Panc1 (cell line): ENCODE results near the gene GOLGA8B. TPM values are rescaled to one million over a fixed set of nuclear protein-coding genes. Genes with fewer than 3 reads are reported as not detected.
"Not testable (repeated sequence)": the region's sequence is repeated elsewhere in the genome, so short reads cannot be mapped to it uniquely, and the experiment has no call there.

Experiments used
- ATAC-seq: fragments of 200-7000 bp; cut with Tn5 transposase; 2 replicates; pipeline ENCODE4 v1.9.1; 2020; ENCODE audit warnings: mild to moderate bottlenecking, moderate library complexity
- BruUV-seq: library from RNA; stranded (reverse); fragments of 400-500 nt; replicated peaks from 2 replicates; lab custom pipeline; 2021; lab: Mats Ljungman, UMichigan
- CTCF ChIA-PET: fragments of 300-600 bp; sonication (Branson Sonifier 250); formaldehyde crosslinking; loops from one replicate; lab custom pipeline; 2022; ENCODE audit warnings: antibody characterized with exemption; lab: Charles Lee
- POLR2A ChIA-PET: fragments of 300-600 bp; sonication (Branson Sonifier 250); formaldehyde crosslinking; loops from one replicate; lab custom pipeline; 2022; ENCODE audit warnings: antibody characterized with exemption; lab: Charles Lee
- DNase-seq: peaks from one replicate; pipeline ENCODE4 v3.0.0-alpha.2; 2010; ENCODE audit warnings: low read depth, low spot score
- H3K27ac ChIP-seq: 2 replicates; pipeline ENCODE4 v1.5.1; 2011; ENCODE audit warnings: mild to moderate bottlenecking, low read length, inconsistent platforms
- H3K27me3 ChIP-seq: fragments of 200-500 bp; sonication (Bioruptor generic); 2 replicates; pipeline ENCODE4 v1.6.0; 2014; ENCODE audit warnings: low read length, inconsistent platforms; ENCODE audit not compliant: control insufficient read depth, insufficient read depth
- H3K36me3 ChIP-seq: fragments of 200-500 bp; sonication (Bioruptor generic); 2 replicates; pipeline ENCODE4 v1.5.1; 2014; ENCODE audit warnings: inconsistent platforms, mild to moderate bottlenecking, low read length, moderate library complexity; ENCODE audit not compliant: control insufficient read depth, insufficient read depth
- H3K4me1 ChIP-seq: 2 replicates; pipeline ENCODE4 v1.5.1; 2011; ENCODE audit warnings: inconsistent platforms, mild to moderate bottlenecking, low read length, moderate library complexity; ENCODE audit not compliant: control insufficient read depth, insufficient read depth
- H3K4me3 ChIP-seq, 2 experiments: 2 replicates each; pipeline ENCODE4 v1.5.1; 2011 to 2012; ENCODE audit warnings: low read depth in 2 of 2, low read length in 2 of 2, mild to moderate bottlenecking in 2 of 2, inconsistent platforms in 1 of 2, moderate library complexity in 1 of 2
- H3K9me3 ChIP-seq: fragments of 200-500 bp; sonication (Bioruptor generic); 2 replicates; pipeline ENCODE4 v1.5.1; 2014; ENCODE audit warnings: low read depth, mild to moderate bottlenecking, inconsistent platforms, low read length, moderate library complexity; ENCODE audit not compliant: control insufficient read depth, insufficient read depth
- CTCF ChIP-seq: fragments of 450-650 bp; IDR thresholded peaks from 2 replicates; pipeline ENCODE4 v1.5.1; 2017; ENCODE audit warnings: mild to moderate bottlenecking
- POLR2AphosphoS5 ChIP-seq: IDR thresholded peaks from 2 replicates; pipeline ENCODE4 v1.6.1; 2012; ENCODE audit warnings: mild to moderate bottlenecking, low read depth, low read length, moderate library complexity
- REST ChIP-seq, 2 experiments: IDR thresholded peaks; 2 replicates each; pipeline ENCODE4 v1.6.1; 2011 to 2012; ENCODE audit warnings: low read depth in 2 of 2, control low read depth in 1 of 2, low read length in 1 of 2, mild to moderate bottlenecking in 1 of 2, moderate library complexity in 1 of 2; ENCODE audit not compliant: insufficient read depth in 1 of 2
- SIN3A ChIP-seq: IDR thresholded peaks from 2 replicates; pipeline ENCODE4 v1.6.1; 2012; ENCODE audit warnings: low read depth, mild to moderate bottlenecking, low read length, moderate library complexity, borderline replicate concordance; ENCODE audit not compliant: insufficient read depth
- TCF7L2 ChIP-seq: IDR thresholded peaks from 2 replicates; pipeline ENCODE4 v1.6.1; 2011; ENCODE audit warnings: mild to moderate bottlenecking, low read depth, low read length, inconsistent platforms
- in situ Hi-C: cut with HindIII; loops from 2 replicates; pipeline ENCODE4 v1.10.0; 2016; ENCODE audit warnings: low sequenced_read_pairs, low pct_unique_long_range_greater_than_20kb
- intact Hi-C: fragments of 100-400 bp; cut with micrococcal nuclease; formaldehyde crosslinking; loops from one replicate; pipeline ENCODE4 v1.10.0; 2022; ENCODE audit not compliant: unreplicated experiment
- total RNA-seq: library from RNA; stranded (reverse); gene quantifications from one replicate; pipeline ENCODE4 v1.2.1, GENCODE V29; 2021; ENCODE audit not compliant: unreplicated experiment

Gene GOLGA8B
- total RNA-seq, 1 experiment from 2014 or later, result 161 TPM

- no TSS peak for BruUV-seq
- TF ChIP-seq TCF7L2 (no peak), CTCF (no peak), REST (IDR thresholded peaks at IDR 0.05; ENCODE audit: insufficient read depth in 1 of 2, low read depth in 2 of 2, low read length in 1 of 2) (no peak), SIN3A (no peak), POLR2AphosphoS5 (no peak)
- ATAC-seq, result no peak
- peaks cover 24% of the 10 kb centered on the region for H3K4me1 ChIP-seq
- H3K36me3 ChIP-seq, result no peaks in the 10 kb centered on the region
- POLR2A ChIA-PET, result no interaction called here
- peak overlapping the region; percentile 73 to 89 for H3K4me3 ChIP-seq
- no peaks in the 10 kb centered on the region for H3K27me3 ChIP-seq
- in situ Hi-C loops (no loop called here), intact Hi-C loops (no loop called here)
- H3K27ac ChIP-seq, result peak overlapping the region; percentile 84
- H3K9me3 ChIP-seq, result no peaks in the 10 kb centered on the region
- CTCF ChIA-PET, result no interaction called here
- no peak for DNase-seq
Observed at GRCh38 chr15:34584330-34584668, 848 bp upstream of the GOLGA8B start.

- Histone ChIP-seq H3K36me3 (no peaks in the 10 kb centered on the region), H3K4me1 (peaks cover 27% of the 10 kb centered on the region), H3K27me3 (no peaks in the 10 kb centered on the region), H3K9me3 (no peaks in the 10 kb centered on the region), H3K4me3 (peak overlapping the region; percentile 73 to 89), H3K27ac (peak overlapping the region; percentile 86)
- ChIA-PET CTCF (no interaction called here), POLR2A (no interaction called here)
- intact Hi-C loops (no loop called here), in situ Hi-C loops (no loop called here)
- BruUV-seq, result no TSS peak
- TF ChIP-seq TCF7L2 (no peak), REST (IDR thresholded peaks at IDR 0.05; ENCODE audit: insufficient read depth in 1 of 2, low read depth in 2 of 2, low read length in 1 of 2) (no peak), POLR2AphosphoS5 (0 out of 2 replicates have a peak, but pooled peaks have one; percentile 20), SIN3A (peak; percentile 43), CTCF (no peak)
- peak; percentile 83 for ATAC-seq
- DNase-seq, result no peak
Observed at GRCh38 chr15:34582461-34583371, 735 bp downstream of the GOLGA8B start.

- H3K27me3 ChIP-seq, in situ Hi-C loops, intact Hi-C loops, BruUV-seq, H3K36me3 ChIP-seq, DNase-seq, ATAC-seq, POLR2A ChIA-PET, CTCF ChIA-PET, H3K9me3 ChIP-seq: not testable (repeated sequence)
- Histone ChIP-seq H3K4me1 (peaks cover 27% of the 10 kb centered on the region), H3K27ac (peak overlapping the region; percentile 86), H3K4me3 (peak overlapping the region; percentile 73 to 89)
Observed at GRCh38 chr15:34581687-34582460, 1.6 kb downstream of the GOLGA8B start.
